Heart right ventricle (tissue), 16 donors: ENCODE results near the gene CDK10. TPM values are rescaled to one million over a fixed set of nuclear protein-coding genes. Genes with fewer than 3 reads are reported as not detected.

ENCODE experiments used
- ATAC-seq, 8 donors: fragments of 200-7000 bp; cut with Tn5 transposase; one replicate each; pipeline ENCODE4 v1.9.1; 2020; ENCODE audit warnings: mild to moderate bottlenecking in 8 of 8, moderate library complexity in 8 of 8, moderate number of reproducible peaks in 1 of 8
- DNase-seq, 2 donors: peaks; one replicate each; pipeline ENCODE4 v3.0.0-alpha.2; 2020
- H3K27ac ChIP-seq, 10 donors: fragments of 200-600 bp; sonication (generic) in 2 of 10; one replicate each; pipeline versions ENCODE4 v1.5.0 to v1.8.0; 2020 to 2022; ENCODE audit warnings: mild to moderate bottlenecking in 3 of 10
- H3K27me3 ChIP-seq, 7 donors: fragments of 200-600 bp; one replicate each; pipeline ENCODE4 v1.8.0; 2021 to 2022; ENCODE audit warnings: mild to moderate bottlenecking in 2 of 7
- H3K36me3 ChIP-seq, 9 donors: fragments of 200-600 bp; sonication (generic) in 1 of 9; one replicate each; pipeline versions ENCODE4 v1.5.0 to v1.8.0; 2020 to 2022; ENCODE audit warnings: mild to moderate bottlenecking in 2 of 9
- H3K4me1 ChIP-seq, 9 donors: fragments of 200-600 bp; sonication (generic) in 1 of 9; one replicate each; pipeline versions ENCODE4 v1.5.0 to v1.8.0; 2020 to 2022; ENCODE audit warnings: mild to moderate bottlenecking in 4 of 9
- H3K4me3 ChIP-seq, 10 donors: fragments of 200-600 bp; sonication (generic) in 2 of 10; one replicate each; pipeline versions ENCODE4 v1.5.0 to v1.8.0; 2020 to 2022; ENCODE audit warnings: mild to moderate bottlenecking in 7 of 10, moderate library complexity in 2 of 10
- H3K9me3 ChIP-seq, 11 donors: fragments of 200-600 bp in 10 of 11; sonication (generic) in 2 of 11; one replicate each; pipeline versions ENCODE4 v1.5.0 to v1.8.0; 2013 to 2022; ENCODE audit warnings: mild to moderate bottlenecking in 2 of 11, control low read depth in 1 of 11, moderate library complexity in 1 of 11
- CTCF ChIP-seq, 9 donors: fragments of 200-600 bp; sonication (generic) in 2 of 9; IDR thresholded peaks; one replicate each; pipeline versions ENCODE4 v1.5.0 to v1.8.0; 2021 to 2022; ENCODE audit warnings: antibody characterized with exemption in 9 of 9, mild to moderate bottlenecking in 5 of 9, moderate library complexity in 1 of 9
- WGBS, 2 donors: extraction: QIAGEN DNeasy Blood & Tissue Kit; methylation state at CpG; one replicate each; pipeline ENCODE4 v1.1.7; 2013; ENCODE audit warnings: inconsistent platforms in 1 of 2; 5-methylcytosine and 5-hydroxymethylcytosine counted together
- intact Hi-C, 10 donors: fragments of 100-400 bp; cut with DNase I; formaldehyde crosslinking; loops; one replicate each; pipeline versions ENCODE4 v1.11.1 to v1.14.2; 2022
- polyA plus RNA-seq, 2 donors: library from polyadenylated mRNA; stranded (reverse); fragments of 200-250 nt; gene quantifications; one replicate each; pipeline ENCODE4 v1.2.3, GENCODE V29; 2013
- total RNA-seq, 10 donors: library from RNA; stranded (reverse); fragmentation: NEBNext Ultra II Directional in 3 of 10; extraction: Animal tissue kit (Norgen Biotek cat#: 25700) in 3 of 10; gene quantifications; one replicate each; pipeline versions ENCODE4 v1.2.1 to v1.2.4, GENCODE V29; 2021 to 2023
- donor health status: Arrhythmogenic right ventricular cardiomyopathy.
- donor health status: ischemic (EF 13 %, LVEDD 7.1; RV severe dilation, severe dysfunction).
- donor health status: healthy with polysubstance abuse.
- donor health status: DM: no; HTN: yes; CAD: no.
- donor health status: DM: no; HTN: no; CAD: no.
- donor health status: ischemic (EF 25% LVEDD 6.9; RV normal size, moderate dysfunction).
- donor health status: ischemic (EF 25% LVEDD 5.7; RV mildly dilated, moderate dysfunction).
- donor health status: healthy.
- donor health status: DM: yes; HTN: yes; CAD: no.
- donor health status: Ischemic cardiomyopathy.
- donor health status: ischemic (EF 35%, LVEDD 5.7; RV mildly dilated, moderate dysfunction).
- donor health status: nonischemic (EF 11% LVEDD 7.7; RV severe dilation, severe dysfunction).
- donor health status: DM: yes; HTN: yes; CAD: no.
- donor health status: PGD.
- donor health status: ischemic (EF 29% LVEDD 5.4; RV normal size, mild dysfunction).
- donor health status: nonischemic (EF 23%, LVEDD 6.1; RV moderate dilation, normal function).

Gene CDK10
- total and polyA plus RNA-seq, 12 donors = 14.7 to 63.4 (median 21.7) TPM

- H3K27ac ChIP-seq = no peak overlapping the region
- ATAC-seq (no peak), DNase-seq (no peak)
- H3K4me3 ChIP-seq = no peak overlapping the region
- H3K36me3 ChIP-seq = peaks cover 0 to 16% (median 0%) of the 10 kb centered on the region in 9 donors
- peaks cover 16 to 30% (median 22%) of the 10 kb centered on the region in 9 donors for H3K4me1 ChIP-seq
- no peaks in the 10 kb centered on the region for H3K27me3 ChIP-seq
- 66 to 71% methylated on average over 15 of the region's 15 CpGs for WGBS, 2 donors
- intact Hi-C loops = loop anchor here in 7 of 10 donors (5.0 to 10.0 kb wide), 4 partner anchors 80 to 157 kb away; no protein-coding TSS in a partner anchor
- no peaks in the 10 kb centered on the region for H3K9me3 ChIP-seq
- TF ChIP-seq CTCF (IDR thresholded peaks at IDR 0.05) = no peak
Measured at GRCh38 chr16:89705006-89705405, 18.5 kb downstream of the CDK10 start.

DNA sequence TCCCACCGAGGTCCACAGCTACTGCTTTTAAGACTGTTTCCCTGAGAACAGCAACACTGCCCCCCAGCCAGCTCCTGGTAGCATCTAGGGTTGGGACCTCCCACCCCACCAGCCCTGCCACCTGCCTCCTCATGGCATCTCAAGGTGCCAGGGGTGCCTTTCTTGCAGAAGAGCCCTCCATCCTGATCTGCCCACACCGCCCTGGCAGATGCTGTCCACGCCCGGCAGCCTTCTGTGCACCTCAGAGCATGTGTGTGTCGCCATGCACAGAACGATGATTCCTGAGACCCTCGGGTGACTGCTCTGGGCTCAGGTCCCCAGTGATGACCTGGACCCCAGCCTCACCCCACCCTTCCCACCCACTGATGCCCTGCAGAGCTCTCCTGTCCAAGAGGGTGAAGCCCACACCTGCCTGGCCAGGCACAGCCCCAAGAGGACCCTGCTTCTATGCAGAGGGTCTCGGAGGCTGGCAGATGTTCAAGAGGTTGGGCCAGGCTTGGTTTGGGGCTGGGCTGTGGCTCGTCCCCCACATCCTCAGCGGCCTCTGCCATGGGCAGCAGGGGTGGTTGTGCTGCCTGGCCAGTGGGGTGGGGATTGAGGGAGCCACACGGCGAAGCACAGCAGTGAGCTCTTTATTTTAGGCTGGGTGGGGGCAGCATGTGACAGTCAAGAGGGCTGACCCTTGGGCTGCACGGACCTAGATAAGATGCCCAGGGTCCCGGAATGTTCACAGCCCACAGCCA is 20.2 kb downstream of the CDK10 start:
- no peaks in the 10 kb centered on the region for H3K27me3 ChIP-seq
- ATAC-seq = no peak
- H3K4me3 ChIP-seq = no peak overlapping the region
- peaks cover 0 to 20% (median 0%) of the 10 kb centered on the region in 9 donors for H3K36me3 ChIP-seq
- no peak for DNase-seq
- intact Hi-C loops = loop anchor here in 7 of 10 donors (2.0 to 10.0 kb wide), 5 partner anchors 78 to 156 kb away; no protein-coding TSS in a partner anchor
- H3K27ac ChIP-seq = no peak overlapping the region
- H3K9me3 ChIP-seq = no peaks in the 10 kb centered on the region
- no peak for TF ChIP-seq CTCF (IDR thresholded peaks at IDR 0.05)
- 73 to 74% methylated on average over 14 of the region's 14 CpGs for WGBS, 2 donors
- peaks cover 5 to 19% (median 9%) of the 10 kb centered on the region in 9 donors for H3K4me1 ChIP-seq

DNA sequence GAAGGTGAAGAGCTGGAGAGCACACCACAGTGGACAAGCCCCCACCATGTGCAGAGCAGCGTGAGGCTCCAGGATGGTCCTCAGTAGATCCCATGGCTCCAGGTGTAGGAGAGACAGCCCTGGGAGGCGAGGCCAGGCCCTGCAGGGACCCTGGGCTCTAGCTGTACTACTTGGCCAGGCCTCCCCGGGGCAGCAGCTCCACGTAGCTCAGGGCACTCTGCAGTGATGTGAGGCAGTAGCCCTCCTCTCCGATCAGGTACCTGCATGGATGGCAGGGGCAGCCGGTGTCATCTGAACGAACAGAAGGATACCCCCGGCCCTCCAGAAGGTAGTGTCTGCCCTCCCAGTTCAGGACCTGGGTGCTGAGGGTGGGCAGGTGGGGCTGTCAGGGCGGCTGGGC is 21.2 kb downstream of the CDK10 start:
- no peak for DNase-seq
- Histone ChIP-seq H3K36me3 (peaks cover 0 to 20% (median 0%) of the 10 kb centered on the region in 9 donors), H3K9me3 (no peaks in the 10 kb centered on the region), H3K27me3 (peaks cover 0 to 10% (median 4%) of the 10 kb centered on the region in 7 donors), H3K4me3 (no peak overlapping the region), H3K4me1 (peaks cover 0 to 20% (median 11%) of the 10 kb centered on the region in 9 donors), H3K27ac (no peak overlapping the region)
- 89 to 93% methylated on average over 9 of the region's 9 CpGs for WGBS, 2 donors
- intact Hi-C loops = loop anchor here in 7 of 10 donors (2.0 to 10.0 kb wide), 5 partner anchors 77 to 155 kb away; no protein-coding TSS in a partner anchor
- TF ChIP-seq CTCF (IDR thresholded peaks at IDR 0.05) = no peak
- ATAC-seq = no peak

DNA sequence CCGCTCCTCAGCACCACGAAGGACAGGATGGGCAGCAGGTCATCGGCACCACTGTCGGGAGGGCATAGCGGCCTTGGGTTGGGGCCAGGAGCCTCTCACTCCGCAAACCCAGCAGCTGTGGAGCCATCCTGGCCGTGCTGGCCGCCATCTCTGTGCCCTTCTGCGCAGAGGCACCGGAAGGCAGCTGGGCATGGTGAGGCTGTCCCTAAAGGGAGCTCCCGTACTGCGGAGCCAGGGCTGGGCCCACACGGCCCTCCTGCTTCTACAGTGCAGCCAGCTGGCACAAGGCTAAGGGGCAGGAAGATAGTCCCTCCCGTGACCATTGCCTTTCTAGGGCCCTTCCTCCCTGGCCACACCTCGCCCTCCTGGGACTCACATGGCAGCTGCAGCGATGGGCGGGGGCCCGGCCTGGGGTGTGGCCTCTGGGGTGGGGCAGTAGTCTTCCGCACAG is 22.0 kb downstream of the CDK10 start:
- no peak overlapping the region for H3K4me3 ChIP-seq
- ATAC-seq (peak in 4 of 8 donors; percentile 1 to 56 (median 12)), DNase-seq (no peak)
- H3K36me3 ChIP-seq = peaks cover 0 to 20% (median 0%) of the 10 kb centered on the region in 9 donors
- no peak overlapping the region for H3K27ac ChIP-seq
- no peak for TF ChIP-seq CTCF (IDR thresholded peaks at IDR 0.05)
- 81 to 83% methylated on average over 19 of the region's 19 CpGs for WGBS, 2 donors
- peaks cover 0 to 12% (median 6%) of the 10 kb centered on the region in 7 donors for H3K27me3 ChIP-seq
- no peaks in the 10 kb centered on the region for H3K9me3 ChIP-seq
- intact Hi-C loops = loop anchor here in 7 of 10 donors (5.0 to 10.0 kb wide), 4 partner anchors 76 to 154 kb away; no protein-coding TSS in a partner anchor
- H3K4me1 ChIP-seq = peaks cover 0 to 20% (median 11%) of the 10 kb centered on the region in 9 donors
